HepG2 (cell line): ENCODE results near the gene TEAD4. TPM values are rescaled to one million over a fixed set of nuclear protein-coding genes. Genes with fewer than 3 reads are reported as not detected.

Experiments used
- AGO1 ChIP-seq: fragments of 200-400 bp; formaldehyde crosslinking; IDR thresholded peaks from 2 replicates; pipeline ENCODE4 v1.6.1; 2017; ENCODE audit warnings: mild to moderate bottlenecking, low read depth, low read length, moderate library complexity; ENCODE audit not compliant: poor library complexity, severe bottlenecking
- CHCHD3 ChIP-seq: sonication (generic); formaldehyde crosslinking; IDR thresholded peaks from 2 replicates; pipeline ENCODE4 v1.8.0; 2022; ENCODE audit warnings: mild to moderate bottlenecking, missing genetic modification reagents, moderate library complexity
- GMEB2 ChIP-seq: IDR thresholded peaks from 2 replicates; pipeline ENCODE4 v1.6.1; 2016; ENCODE audit warnings: missing biosample characterization, missing genetic modification reagents, low read depth
- JARID2 ChIP-seq: sonication (generic); formaldehyde crosslinking; IDR thresholded peaks from 2 replicates; pipeline ENCODE4 v1.8.1; 2023; ENCODE audit warnings: missing genetic modification reagents, inconsistent platforms; ENCODE audit not compliant: insufficient replicate concordance
- KIAA2018 ChIP-seq: sonication (generic); formaldehyde crosslinking; IDR thresholded peaks from 2 replicates; pipeline ENCODE4 v1.5.0; 2020; ENCODE audit warnings: mild to moderate bottlenecking, missing genetic modification reagents, borderline replicate concordance
- KLF13 ChIP-seq: sonication (generic); formaldehyde crosslinking; IDR thresholded peaks from 2 replicates; pipeline ENCODE4 v1.4.0; 2020; ENCODE audit warnings: mild to moderate bottlenecking, missing genetic modification reagents
- MYPOP ChIP-seq: sonication (generic); formaldehyde crosslinking; IDR thresholded peaks from 2 replicates; pipeline ENCODE4 v1.8.1; 2023; ENCODE audit warnings: mild to moderate bottlenecking, moderate library complexity, missing genetic modification reagents
- SNRNP70 ChIP-seq: fragments of 200-400 bp; formaldehyde crosslinking; IDR thresholded peaks from 2 replicates; pipeline ENCODE4 v1.6.1; 2017; ENCODE audit warnings: mild to moderate bottlenecking, low read depth, low read length, moderate library complexity
- TFE3 ChIP-seq: IDR thresholded peaks from 2 replicates; pipeline ENCODE4 v1.6.1; 2016
- ZNF558 ChIP-seq: sonication (generic); formaldehyde crosslinking; IDR thresholded peaks from 2 replicates; pipeline ENCODE4 v1.9.0; 2022; ENCODE audit warnings: mild to moderate bottlenecking, missing genetic modification reagents, borderline replicate concordance
- ZNF781 ChIP-seq: sonication (generic); formaldehyde crosslinking; IDR thresholded peaks from 2 replicates; pipeline ENCODE4 v1.5.1; 2020; ENCODE audit warnings: borderline replicate concordance, mild to moderate bottlenecking, missing genetic modification reagents; ENCODE audit errors: not compliant biosample characterization
- ZNF816 ChIP-seq: sonication (generic); formaldehyde crosslinking; IDR thresholded peaks from 2 replicates; pipeline ENCODE4 v1.8.0; 2022; ENCODE audit warnings: missing genetic modification reagents, mild to moderate bottlenecking, borderline replicate concordance
- polyA plus RNA-seq, 8 experiments: library from polyadenylated mRNA; depleted of rRNA in 3 of 8; stranded (reverse) in 7 of 8; unstranded in 1 of 8; fragments of >200 nt; fragmentation: Illumina TruSeq in 4 of 8; extraction: Trizol in 4 of 8; gene quantifications; 2 replicates each; pipeline versions ENCODE4 v1.2.1 to v1.2.3, GENCODE V29; 2011 to 2016; ENCODE audit warnings: low read depth in 4 of 8, missing spikeins in 1 of 8, mixed read lengths in 1 of 8; ENCODE audit not compliant: insufficient read depth in 1 of 8
- total RNA-seq, 5 experiments: library from RNA; depleted of rRNA; stranded (reverse); fragments of >200 nt; fragmentation: Illumina TruSeq; extraction: Trizol; gene quantifications; 2 replicates each; pipeline ENCODE4 v1.2.3, GENCODE V29; 2016; ENCODE audit warnings: low read depth in 1 of 5
- TF ChIP-seq, protein P1 (sequence below), 2 experiments: sonication (generic) in 1 of 2; formaldehyde crosslinking in 1 of 2; IDR thresholded peaks; 2 replicates each; pipeline versions ENCODE4 v1.4.0 to v1.6.1; 2018 to 2020; ENCODE audit warnings: missing genetic modification reagents in 2 of 2, borderline replicate concordance in 1 of 2, low read depth in 1 of 2, mild to moderate bottlenecking in 1 of 2, missing biosample characterization in 1 of 2

TEAD4 gene
- total and polyA plus RNA-seq, 2 of the 13 experiments (the other 11 are each of a cell fraction or from before 2014, with no cell fraction given), result 45.0 to 69.4 TPM

DNA sequence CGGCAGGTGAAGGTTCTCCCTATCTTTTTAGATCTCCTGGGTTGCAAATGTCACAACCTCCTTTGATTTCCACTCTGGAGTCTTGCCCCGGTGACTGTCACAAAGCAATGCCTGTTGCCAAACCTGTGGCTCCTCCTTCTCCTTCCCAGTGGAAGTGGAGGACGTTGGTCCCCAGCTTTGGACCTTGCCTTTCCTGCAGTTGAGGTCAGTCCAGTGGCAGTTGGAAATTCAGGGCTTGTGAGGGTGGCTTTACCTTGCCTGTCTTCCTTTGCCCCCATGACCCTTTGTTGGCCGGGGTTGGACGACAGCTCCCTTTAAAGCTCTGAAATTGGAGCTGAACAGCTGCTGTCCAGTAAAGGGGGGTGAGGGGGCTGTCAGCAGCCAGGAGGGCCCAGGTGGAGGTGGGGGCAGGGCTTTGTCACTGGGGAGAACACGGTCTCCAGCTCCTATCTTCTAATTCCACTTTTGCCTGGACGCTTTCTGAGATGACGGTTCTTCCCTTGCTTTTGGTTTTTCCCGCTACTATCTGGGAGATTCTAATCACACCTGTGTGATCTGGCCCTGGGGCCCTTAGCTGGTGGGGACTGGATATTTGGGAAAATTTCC lies 4.1 kb downstream of the TEAD4 start (continued):
- no peak for TF ChIP-seq ZNF781 (CRISPR knock-in tag)
- TF ChIP-seq TFE3, result no peak
- TF ChIP-seq ZNF816 (CRISPR knock-in tag), result no peak
- TF ChIP-seq KIAA2018 (CRISPR knock-in tag), result no peak
- no peak for TF ChIP-seq GMEB2 (CRISPR knock-in tag)
- no peak for TF ChIP-seq JARID2 (CRISPR knock-in tag)
- TF ChIP-seq KLF13 (CRISPR knock-in tag), result no peak
- TF ChIP-seq MYPOP, result no peak
- TF ChIP-seq ZNF558 (CRISPR knock-in tag), result no peak
- TF ChIP-seq, protein P1, sequence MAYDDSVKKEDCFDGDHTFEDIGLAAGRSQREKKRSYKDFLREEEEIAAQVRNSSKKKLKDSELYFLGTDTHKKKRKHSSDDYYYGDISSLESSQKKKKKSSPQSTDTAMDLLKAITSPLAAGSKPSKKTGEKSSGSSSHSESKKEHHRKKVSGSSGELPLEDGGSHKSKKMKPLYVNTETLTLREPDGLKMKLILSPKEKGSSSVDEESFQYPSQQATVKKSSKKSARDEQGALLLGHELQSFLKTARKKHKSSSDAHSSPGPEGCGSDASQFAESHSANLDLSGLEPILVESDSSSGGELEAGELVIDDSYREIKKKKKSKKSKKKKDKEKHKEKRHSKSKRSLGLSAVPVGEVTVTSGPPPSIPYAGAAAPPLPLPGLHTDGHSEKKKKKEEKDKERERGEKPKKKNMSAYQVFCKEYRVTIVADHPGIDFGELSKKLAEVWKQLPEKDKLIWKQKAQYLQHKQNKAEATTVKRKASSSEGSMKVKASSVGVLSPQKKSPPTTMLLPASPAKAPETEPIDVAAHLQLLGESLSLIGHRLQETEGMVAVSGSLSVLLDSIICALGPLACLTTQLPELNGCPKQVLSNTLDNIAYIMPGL (CRISPR knock-in tag; IDR thresholded peaks at IDR 0.05; ENCODE audit: borderline replicate concordance in 1 of 2, low read depth in 1 of 2), result peak; percentile 33 to 63; a peak in 1 of 4 replicates
- TF ChIP-seq CHCHD3 (CRISPR knock-in tag), result no peak
- TF ChIP-seq SNRNP70, result no peak
- no peak for TF ChIP-seq AGO1
